ENCODE measurements around the gene MTUS2.

DNA sequence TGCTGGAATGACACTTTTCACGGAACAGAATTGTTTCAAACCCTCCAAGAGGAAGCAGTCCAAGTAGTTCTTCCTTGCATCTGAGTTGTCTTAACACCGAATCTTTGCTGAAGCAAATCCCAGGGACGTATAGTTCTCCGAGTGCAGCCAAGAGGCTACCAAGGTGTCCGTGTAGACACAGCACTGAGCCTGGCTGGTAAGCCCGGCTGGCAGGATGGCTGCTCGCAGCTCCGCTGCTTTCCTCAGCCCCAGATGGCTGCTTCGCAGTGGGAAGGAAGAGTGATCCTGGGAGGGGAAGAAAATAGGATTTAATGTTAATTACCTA, 670.4 kb downstream of the MTUS2 start:
- TF ChIP-seq, protein P1, sequence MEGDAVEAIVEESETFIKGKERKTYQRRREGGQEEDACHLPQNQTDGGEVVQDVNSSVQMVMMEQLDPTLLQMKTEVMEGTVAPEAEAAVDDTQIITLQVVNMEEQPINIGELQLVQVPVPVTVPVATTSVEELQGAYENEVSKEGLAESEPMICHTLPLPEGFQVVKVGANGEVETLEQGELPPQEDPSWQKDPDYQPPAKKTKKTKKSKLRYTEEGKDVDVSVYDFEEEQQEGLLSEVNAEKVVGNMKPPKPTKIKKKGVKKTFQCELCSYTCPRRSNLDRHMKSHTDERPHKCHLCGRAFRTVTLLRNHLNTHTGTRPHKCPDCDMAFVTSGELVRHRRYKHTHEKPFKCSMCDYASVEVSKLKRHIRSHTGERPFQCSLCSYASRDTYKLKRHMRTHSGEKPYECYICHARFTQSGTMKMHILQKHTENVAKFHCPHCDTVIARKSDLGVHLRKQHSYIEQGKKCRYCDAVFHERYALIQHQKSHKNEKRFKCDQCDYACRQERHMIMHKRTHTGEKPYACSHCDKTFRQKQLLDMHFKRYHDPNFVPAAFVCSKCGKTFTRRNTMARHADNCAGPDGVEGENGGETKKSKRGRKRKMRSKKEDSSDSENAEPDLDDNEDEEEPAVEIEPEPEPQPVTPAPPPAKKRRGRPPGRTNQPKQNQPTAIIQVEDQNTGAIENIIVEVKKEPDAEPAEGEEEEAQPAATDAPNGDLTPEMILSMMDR (IDR thresholded peaks at IDR 0.05; ENCODE audit: extremely low read depth in 1 of 2, insufficient read depth in 1 of 2, low read depth in 1 of 2, low read length in 2 of 2), result no peak
- TF ChIP-seq POLR2AphosphoS5 (IDR thresholded peaks at IDR 0.05; ENCODE audit: insufficient read depth, low read depth, low read length) (no peak), POLR2A (IDR thresholded peaks at IDR 0.05; ENCODE audit: low read depth, low read length) (no peak), EZH2 (IDR thresholded peaks at IDR 0.05; ENCODE audit: borderline replicate concordance, low read depth, low read length, severe bottlenecking) (no peak), FOS (IDR thresholded peaks at IDR 0.05; ENCODE audit: borderline replicate concordance, insufficient read depth, low read length) (no peak), MYC (IDR thresholded peaks at IDR 0.05; ENCODE audit: low read depth, low read length) (no peak), GATA2 (IDR thresholded peaks at IDR 0.05; ENCODE audit: insufficient read depth, insufficient read length, low read depth, low read length) (no peak)
